HG02623 (cell line): ENCODE data around the gene GRIK1.

Experiments used
- ATAC-seq: cut with Tn5 transposase; IDR thresholded peaks from one replicate; pipeline ENCODE4 v1.9.1; 2021; ENCODE audit warnings: moderate library complexity; ENCODE audit not compliant: unreplicated experiment

The GRIK1 gene

DNA sequence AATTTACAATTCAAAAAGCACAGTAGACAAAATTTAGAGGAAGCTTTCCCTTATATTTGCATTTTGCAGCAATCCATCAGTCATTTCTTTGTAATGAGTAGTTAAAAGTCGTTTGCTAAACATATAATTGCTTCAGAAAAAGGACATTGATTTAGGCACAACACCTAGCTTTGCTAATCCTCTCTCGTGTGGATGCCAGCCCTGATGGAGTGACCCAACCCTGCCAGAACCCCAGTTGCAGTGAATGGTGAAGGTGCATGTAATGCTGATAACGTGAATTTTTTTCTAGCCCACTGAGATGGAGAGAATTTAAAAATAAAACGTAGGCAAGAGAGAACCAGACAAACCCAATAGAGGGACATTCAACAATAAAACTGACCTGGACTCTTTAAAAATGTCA lies 263.4 kb downstream of the GRIK1 start:
- no peak for ATAC-seq

DNA sequence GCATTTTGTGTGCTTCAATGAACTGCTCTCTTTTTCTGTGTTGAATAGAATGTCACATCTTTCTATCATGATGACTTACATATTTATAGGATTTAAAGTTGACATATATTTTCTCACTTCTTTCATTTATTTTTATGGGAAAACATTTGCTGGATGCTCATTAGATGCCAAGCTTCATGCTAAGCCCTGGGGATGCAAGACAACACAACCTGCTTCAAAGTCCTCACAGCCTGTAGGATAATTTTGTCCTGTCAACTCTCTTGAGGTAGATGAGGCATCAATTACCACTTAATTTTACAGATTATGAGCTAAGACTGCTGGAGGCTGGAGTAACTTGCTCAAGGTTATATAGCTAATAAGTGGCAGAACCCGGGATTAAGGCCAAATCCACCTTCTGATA lies 264.3 kb downstream of the GRIK1 start:
- no peak for ATAC-seq

GRCh38 chr21:29674343-29674742 lies 265.5 kb downstream of the GRIK1 start:
- no peak for ATAC-seq

DNA sequence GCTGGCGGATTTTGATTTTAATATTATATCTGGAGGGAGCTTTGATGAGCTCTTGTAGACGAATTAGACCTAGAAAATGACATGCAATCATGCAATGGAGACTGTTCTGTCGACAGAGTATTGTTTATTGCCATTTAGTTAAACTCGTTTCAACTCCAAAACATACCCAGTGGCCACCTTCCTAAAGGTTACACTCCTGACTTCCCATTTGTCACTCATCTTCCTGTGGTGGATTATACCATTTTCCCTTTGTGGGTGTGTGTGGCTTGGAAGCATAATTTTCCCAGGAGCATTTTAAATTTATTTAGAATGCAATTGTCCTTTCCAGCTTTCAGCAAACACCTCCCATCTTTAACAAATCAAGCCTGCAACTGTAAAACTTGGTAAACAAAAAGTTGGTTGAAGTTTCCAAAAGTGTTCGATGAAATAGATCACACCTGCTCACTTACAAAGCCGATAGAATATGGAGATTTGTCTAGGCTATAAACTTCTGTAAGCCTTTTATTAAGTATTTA lies 266.6 kb downstream of the GRIK1 start:
- ATAC-seq = no peak

DNA sequence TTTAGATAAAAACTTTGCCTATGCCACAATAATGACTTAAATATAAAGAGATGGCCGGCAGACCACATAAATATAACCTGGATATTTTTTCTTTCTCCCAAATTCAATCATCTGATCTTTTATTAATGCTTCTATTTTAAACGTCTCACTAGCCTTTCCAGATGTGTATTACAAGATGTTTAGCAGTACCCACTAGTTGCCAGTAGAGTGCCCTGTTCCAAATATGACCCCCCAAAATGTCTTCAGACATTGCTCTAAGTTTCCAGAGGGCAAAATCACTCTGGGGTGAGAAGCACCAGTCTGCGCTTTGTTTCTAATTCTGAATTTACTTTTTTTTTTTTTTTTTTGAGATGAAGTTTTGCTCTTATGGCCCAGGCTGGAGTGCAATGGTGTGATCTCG lies 268.1 kb downstream of the GRIK1 start:
- ATAC-seq = no peak

DNA sequence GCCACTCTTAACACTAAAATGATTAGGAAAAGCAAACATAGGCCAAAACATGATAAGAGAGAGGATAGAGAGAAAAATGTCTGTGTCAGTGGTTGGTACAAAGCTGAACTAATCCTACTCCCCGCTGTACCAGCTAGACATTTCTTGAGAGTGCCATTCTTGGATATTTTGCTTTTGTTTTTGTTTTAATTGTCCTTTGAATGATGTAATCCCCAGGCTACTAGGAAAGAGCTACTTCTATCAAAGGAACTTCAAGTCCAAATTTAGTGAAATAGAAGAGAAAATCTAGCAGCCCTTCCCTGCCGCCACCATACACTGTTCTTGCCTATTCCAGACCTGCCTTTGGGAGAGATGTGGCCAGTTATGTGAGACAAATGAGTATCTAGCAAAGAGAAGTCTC lies 269.6 kb downstream of the GRIK1 start:
- no peak for ATAC-seq

DNA sequence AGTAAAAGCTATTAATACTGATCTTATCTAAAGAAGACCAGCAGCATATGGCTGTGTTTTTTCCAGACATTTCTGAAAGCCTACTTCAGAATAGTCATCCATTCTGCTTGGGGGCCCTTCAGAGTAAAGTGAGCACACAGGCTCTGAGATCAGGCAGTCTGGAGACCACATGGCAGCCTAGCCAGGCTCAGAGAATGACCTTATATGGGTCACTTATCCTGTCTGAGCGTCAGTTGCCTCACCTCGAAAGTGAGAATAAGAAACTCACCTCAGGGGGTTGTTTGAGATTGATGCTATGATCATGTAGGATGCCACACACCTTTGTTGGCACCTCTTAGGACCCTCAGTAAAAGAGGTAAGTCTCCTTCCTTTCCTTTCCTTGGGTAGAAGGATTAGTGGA lies 270.4 kb downstream of the GRIK1 start:
- no peak for ATAC-seq

GRCh38 chr21:29667651-29668050 lies 272.1 kb downstream of the GRIK1 start:
- no peak for ATAC-seq

- no peak for ATAC-seq
Measured at GRCh38 chr21:29664615-29665014, 275.2 kb downstream of the GRIK1 start.

DNA sequence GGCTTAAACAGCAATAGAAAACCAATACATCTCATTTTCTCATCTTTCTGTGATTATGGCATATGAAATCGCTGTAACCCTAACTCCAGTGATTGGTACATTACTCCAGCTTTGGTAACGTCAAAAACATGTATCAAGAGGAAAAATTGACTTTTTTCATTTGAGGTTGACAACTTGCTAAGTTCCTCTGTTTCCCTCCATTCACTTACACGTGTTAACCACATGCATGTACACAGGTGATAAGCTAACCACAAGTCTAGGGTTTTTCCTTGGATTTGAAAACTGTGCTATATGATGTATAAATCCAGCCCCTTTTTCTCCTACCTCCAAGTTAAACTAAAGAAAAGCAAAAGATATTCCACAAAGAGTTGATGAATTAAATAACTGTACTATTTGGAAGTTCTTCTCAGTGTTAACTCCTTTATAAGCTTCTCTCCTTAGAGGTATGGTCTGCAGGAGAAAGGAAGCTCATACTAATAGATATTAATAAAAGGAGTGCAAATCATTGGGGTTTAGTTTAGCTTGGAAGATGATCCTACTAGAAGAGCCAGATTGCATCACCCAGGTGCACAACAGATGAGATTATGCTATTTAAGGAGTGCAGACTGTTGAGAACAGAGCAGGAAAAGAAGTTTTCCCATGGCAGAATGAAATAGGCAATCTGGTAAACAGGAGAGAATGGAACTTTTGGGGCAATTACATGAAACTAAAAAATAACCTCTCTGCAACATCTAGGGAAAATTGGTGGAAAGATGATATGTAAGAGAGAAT lies 277.9 kb downstream of the GRIK1 start:
- ATAC-seq = no peak

GRCh38 chr21:29660047-29660720 lies 279.6 kb downstream of the GRIK1 start:
- no peak for ATAC-seq

DNA sequence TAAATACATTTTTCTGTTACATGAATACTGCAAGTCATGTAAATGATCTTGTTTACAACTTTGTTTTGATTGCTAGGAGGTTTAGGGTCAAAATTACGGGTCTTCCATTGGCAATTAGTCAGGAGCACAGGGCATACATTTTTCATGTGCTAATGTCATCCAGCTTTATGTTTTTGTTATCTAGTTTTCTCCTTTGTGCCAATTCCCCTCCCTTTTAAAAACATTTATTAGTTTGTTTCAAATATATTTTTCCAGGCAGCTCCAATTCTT lies 280.9 kb downstream of the GRIK1 start:
- ATAC-seq = no peak

- ATAC-seq = no peak
Measured at GRCh38 chr21:29658177-29658933, 281.4 kb downstream of the GRIK1 start.

- ATAC-seq = no peak
Measured at GRCh38 chr21:29657240-29657989, 282.4 kb downstream of the GRIK1 start.

- ATAC-seq = no peak
Measured at GRCh38 chr21:29656504-29657239, 283.1 kb downstream of the GRIK1 start.

- no peak for ATAC-seq
Measured at GRCh38 chr21:29655577-29655976, 284.2 kb downstream of the GRIK1 start.

- ATAC-seq = no peak
Measured at GRCh38 chr21:29654855-29655254, 284.9 kb downstream of the GRIK1 start.

- ATAC-seq = no peak
Measured at GRCh38 chr21:29654203-29654602, 285.6 kb downstream of the GRIK1 start.

DNA sequence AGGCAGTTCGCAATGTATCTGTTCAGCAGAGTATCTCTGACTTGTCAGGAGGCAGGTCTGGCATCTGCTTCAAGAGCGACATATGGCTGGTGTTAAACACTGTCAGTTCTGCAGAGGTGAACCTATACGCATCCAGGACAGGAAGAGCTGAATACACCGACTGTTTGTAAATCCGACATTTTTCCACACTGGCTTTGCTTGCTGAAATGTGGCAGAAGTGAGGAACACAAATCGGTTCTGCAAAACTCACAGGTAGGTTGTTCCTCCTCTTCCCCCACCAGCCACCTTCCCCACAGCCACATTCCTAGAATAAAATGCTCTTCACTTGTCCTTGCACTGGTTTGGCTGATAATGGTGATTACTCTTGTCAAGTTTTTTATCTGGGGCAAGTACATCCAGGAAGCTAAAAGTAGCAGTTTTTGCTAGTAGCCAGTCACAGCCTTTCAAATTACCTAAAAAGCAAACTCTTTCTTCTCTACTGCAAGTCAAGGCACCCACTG lies 289.2 kb downstream of the GRIK1 start:
- no peak for ATAC-seq

GRCh38 chr21:29649406-29649814 lies 290.4 kb downstream of the GRIK1 start:
- no peak for ATAC-seq
